ELF-1 (cell line): ENCODE measurements around the gene RAC3.
A peak's percentile ranks its signal among the peaks of the same experiment; 100 is the strongest.

ENCODE experiments used
- DNase-seq: peaks from one replicate; pipeline ENCODE4 v3.0.0-alpha.2; 2016; ENCODE audit warnings: low read depth, low spot score

Gene RAC3

DNA sequence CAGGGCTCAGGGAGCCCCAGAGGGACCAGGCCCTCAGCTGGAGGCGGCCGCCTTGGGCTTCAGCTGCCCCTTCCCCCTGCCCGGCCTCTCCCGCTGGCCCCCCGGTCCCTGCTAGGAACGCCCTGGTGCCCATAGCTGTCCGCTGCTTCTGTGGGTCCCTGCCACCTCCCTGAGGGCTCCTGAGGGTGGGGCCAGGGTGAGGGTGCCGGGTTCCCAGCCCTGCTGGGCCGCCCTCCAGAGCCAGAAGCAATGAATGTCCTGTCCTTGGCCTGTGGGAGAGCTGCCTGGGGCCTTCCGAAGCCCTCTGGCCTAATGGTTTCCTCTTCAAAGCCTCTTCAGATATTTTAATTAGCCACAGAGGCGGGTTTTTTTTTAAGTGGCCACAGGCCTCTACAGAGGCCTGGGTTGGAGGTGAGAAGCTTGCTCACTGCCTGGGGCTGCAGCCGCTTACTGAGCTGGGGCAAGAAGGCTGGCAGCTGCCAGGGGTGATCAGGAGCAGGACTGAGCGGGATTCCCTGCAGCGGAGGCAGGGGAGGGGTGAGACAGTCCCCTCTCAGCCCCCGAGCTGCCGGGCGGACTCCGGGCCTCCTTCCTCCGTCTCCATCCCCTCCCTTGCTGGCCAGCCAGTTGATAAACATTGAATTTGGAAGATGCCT is 18.7 kb upstream of the RAC3 start:
- peak; percentile 94 for DNase-seq

DNA sequence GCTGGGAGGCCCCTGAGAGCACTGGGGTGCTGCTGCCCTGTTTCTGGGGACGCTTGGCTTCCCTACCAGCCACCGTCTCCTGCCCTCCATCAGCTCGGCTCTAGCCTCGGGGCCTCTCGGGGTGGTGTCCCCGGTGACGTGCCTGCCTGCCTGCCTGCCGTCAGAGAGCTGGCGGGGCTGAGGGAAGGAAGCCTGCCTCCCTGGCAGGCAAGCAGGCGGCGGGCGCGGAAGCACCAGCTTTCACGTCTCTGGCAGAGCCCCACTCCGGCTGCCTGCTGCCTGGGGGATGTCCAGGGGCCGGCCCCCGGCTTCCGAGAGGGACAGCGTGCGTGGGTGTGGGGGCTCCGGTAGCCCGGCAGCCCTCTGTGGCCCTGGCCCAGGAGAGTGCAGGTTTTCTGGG is 18.1 kb upstream of the RAC3 start:
- DNase-seq = peak; percentile 72

DNA sequence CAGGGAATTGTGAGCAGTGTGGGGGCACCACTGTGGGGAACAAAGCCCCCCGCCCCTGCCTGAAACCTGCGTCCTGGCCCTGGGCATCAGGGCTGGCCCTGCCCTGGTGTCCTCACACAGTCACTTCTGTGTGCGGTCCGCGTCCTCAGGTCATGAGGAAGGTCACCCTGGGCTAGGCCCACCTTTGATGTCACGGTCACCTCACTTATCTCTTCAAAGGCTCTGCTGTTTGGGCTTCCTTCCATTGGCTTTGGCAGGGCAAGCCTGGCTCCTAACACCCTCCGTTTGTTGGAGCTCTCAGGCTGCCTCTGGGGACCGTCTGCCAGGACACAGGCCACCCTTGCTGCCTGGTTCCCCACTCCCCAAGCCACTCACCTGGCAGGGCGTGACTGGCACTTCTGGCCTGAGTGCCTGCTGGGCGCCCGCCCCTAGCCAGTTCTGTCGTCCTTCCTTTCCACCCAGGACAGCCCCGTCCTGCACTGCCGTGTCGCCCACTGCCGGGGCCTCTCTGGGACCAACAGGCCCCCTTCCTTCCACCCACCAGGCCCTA is 17.6 kb upstream of the RAC3 start:
- DNase-seq = no peak

DNA sequence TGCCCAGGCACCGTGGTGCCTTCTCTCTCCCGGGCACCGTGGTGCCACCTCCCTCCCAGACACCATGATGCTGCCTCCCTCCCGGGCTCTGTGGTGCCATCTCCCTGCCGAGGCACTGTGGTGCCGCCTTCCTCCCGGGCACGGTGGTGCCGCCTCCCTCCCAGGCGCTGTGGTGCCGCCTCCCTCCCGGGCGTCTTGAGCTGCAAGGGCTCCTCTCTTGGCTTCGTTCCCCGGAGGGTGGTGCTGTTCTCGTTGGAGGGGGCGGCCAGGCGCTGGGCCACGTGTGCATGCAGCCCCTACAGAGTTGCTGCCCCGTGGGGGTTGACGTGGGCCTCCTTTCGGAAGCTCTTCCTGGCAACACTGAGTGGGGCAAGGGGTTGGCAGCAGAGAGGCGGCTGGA is 17.0 kb upstream of the RAC3 start:
- DNase-seq = no peak

DNA sequence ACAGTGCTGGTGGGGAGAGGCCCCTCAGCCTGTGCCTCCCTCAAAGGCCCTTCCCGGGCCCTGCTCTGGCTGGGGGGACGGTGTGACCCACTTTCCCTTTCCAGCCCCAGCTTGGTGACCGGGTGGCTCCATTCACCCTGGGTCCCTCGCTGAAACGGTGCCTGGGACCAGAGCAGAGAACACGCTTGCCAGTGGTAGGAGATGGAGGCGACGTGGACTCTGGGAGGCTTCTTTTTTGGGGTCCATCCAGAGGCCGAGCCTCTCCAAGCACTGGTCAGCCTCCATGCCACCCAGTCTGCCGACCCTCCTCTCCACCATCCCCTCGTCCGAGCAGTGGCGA is 16.5 kb upstream of the RAC3 start:
- no peak for DNase-seq

DNA sequence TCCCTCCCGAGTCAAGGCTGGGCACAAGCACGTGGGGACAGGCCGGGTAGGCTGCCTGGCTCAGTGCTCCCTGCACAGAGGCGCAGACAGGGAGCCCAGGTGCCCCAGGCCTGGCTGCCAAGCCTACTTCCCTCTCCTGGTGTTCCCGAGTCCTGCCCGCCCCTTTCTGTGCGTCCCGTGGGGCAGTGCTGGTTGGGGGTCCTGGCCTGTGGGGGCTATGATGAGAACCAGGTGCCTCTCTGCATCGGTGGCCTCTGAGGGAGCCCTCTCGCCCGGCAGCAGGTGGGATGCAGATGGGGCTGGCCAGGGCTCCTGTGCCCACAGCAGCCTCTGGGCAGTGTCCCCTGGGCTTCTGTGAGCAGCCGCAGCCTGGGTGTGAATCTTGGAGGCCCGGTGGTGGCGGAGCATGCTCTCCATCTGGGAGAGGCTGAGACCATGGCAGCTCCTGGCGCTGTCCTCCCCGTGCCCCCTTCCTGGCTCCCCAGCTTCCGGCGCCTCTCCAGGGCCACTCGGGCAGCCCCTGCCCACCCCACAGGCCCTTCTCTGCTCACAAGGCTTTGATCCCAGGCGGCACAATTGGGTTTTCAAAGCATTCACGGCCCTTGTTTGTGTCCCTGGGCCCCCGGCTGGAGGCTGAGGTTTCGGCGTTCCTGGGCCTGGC is 16.0 kb upstream of the RAC3 start:
- DNase-seq = no peak

DNA sequence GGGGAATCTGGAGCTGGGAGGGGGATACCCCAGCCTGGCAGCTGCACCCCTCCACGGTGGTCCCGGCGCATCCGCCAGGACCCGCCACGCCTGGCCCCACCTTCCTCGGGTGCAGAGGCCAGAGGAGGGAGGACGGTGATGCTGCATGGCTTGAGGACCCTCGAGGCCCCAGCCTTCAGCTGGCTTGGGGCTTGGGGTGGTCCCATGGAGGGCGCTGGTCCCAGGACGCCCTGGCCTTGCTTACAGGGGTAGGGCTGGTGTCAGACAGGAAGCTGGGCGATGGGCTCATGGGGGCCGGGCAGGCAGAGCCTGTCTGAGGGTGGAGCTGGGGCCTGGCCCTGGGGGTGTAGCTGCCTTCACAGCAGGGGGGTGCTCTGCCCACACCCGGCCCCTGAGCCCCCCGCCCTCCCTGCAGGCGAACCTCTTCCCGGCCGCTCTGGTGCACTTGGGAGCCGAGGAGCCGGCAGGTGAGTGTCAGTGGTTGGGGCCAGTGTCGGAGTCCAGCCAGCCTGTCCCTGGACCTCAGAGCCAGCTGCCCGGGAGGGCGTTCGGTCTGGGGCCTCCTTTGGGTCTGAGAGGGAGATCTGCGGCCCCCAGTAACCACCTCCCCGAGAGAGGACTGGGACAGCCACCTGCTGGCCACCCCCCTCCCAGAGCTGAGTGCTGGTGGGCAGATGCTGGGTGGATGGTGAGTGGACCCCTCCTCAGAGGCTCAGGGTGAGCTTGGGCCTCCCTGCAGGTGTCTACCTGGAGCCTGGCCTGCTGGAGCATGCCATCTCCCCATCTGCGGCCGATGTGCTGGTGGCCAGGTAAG is 15.2 kb upstream of the RAC3 start:
- DNase-seq = no peak

DNA sequence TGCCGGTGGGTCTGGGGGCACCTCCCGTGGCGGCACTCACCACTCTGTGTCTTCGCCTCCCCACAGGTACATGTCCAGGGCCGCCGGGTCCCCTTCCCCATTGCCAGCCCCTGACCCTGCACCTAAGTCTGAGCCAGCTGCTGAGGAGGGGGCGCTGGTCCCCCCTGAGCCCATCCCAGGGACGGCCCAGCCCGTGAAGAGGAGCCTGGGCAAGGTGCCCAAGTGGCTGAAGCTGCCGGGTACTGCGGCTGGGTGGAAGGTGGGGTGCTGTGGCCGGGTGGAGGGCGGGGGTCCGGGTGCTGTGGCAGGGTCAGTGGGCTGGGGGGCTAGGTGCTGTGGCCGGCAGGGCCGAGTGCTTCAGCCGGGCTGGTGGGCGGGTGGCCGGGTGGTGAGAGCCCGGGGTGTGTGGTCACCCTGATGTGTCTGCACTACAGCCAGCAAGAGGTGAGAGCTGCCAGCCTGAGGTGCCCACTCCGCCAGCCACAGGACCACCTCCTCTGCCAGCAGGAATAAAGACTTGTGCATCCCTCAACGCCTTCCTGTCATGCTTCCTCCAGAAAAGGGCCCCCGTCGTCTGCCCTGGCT is 14.5 kb upstream of the RAC3 start:
- DNase-seq = no peak

DNA sequence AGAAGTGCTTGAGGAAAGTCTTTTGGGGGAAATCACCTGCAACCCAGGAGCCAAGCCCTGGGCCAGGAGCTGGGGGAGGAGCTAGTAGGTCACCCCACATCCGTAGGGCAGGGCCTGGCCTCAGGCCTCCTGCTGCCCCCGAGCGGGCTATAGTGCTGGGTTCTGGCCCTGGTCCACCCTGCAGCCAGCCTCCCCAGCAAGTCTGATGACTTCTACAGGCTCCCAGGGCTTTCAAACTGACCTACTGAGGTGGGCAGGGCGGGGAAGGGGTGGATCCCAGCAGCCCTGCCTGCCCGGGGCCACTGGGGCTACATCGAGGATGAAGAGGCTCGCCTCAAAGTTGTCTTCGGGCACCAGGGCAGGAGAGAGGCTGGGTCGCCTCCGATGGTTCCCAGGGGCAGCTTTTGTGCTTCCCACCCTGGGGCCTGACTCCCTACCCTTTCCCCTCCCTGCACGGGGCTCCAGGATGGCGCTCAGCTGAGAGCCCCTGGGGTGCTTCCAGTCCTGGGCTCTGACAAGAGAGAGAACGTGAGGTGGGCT is 13.8 kb upstream of the RAC3 start:
- DNase-seq = no peak

DNA sequence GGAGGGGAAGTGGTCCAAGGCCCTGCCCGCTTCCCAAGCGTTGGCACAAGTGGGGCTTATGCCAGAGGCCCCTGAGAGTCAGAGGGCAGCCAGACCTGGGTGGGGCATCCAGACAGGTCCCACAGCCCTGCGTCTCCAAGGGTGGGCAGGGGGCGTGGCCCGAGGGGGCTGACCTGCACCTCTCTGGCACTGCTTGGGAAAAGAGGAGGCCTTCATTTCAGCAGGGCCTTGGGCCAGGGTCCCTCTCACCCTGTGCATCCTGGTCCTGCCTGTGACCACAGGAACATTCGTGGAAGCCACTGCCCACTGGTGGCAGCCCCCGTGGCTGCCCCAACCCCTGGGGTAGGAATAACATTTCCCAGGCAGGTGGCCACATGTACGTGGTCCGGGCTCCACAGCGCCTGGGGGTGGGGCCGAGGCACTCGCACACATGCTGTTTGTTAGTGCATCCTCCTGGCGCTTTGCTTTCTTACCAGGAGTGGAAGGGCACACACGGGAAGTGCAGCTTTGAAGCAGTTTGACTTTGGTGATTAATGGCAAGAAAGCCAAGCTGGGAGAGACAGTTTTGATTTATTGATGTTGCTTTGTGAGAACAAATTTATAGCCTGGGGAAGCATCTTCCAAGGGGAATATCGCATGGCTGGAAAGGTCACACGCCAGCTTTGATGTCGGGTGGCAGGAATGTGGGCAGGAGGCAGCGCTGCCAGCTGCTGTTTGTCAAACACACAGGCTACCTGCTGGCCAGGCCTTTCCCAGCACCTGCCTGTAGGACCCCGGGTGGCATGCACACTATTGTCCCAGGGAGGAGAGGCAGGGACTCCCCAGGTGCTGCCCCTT is 13.1 kb upstream of the RAC3 start:
- DNase-seq = no peak

DNA sequence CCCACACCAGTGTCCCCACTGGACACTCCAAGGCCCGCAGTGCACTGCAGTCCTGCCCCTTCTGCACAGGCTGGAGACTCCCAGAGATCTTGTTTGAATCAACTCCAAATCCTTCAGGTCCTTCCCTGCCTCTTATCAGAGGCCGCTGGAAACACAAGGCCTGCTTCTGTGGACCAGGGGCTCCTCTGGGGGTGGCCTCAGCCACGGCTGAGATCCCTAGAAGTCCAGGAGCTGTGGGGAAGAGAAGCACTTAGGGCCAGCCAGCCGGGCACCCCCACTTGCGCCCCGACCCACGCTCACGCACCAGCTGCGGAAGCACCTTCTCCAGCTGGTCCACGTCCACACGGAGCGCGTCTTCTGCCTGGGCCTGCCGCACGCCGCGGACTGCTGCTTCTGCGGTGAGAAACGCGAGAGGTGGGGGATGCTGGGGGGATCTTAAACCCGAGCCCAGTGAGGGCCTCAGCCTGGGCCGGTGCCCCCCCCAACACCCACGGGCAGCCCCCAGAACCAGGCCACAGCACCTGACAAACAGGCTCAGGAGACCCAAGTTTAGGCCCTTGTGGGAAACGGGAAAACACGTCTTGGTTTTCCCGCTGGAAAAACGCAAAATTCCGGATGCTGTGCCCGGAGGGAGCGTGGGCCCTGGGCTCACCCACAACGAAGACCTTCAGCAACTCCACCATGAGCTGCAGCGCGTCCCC is 12.3 kb upstream of the RAC3 start:
- no peak for DNase-seq

DNA sequence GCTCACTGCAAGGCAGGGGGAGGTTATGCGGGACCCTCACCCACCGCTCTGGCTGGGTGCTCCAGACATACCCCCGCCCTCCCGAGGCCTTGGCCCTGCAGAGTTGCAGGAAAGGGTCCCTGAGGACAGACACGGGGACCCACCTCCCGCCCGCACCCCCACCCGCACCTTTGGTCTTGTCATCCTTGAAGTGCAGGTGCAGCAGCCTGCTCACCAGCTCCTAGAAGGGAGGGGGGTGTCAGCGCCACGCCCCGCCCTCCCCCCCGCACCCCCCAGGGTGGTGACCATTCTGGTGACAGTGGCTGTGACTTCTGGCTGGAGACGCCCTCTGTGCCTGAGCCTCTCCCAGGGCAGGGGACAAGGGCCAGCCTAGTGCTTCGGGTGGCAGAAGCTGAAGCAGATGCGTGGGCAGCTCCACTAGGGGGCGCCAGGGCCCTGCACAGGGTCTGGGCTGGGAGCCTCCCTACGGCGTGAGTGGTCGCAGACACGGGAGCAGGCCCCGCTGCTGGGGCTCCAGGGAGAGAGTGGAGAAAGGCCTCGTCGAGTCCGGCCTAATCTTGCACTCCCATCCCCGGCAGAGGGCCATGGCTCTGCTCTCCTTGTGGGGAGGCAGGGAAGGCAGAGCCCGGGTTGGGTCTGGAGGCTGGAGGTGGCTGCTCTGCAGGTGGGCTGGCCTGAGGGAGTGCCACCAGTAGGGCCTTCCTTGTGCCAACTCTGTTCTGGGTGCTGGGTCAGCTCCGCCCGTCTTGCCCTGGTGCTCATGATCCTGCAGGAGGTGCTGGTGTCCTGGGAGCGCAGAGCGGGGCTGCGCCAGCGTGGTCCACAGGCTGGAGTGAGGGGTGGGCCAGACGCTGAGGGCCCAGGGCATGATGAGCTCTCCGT is 11.5 kb upstream of the RAC3 start:
- peak; percentile 82 for DNase-seq

DNA sequence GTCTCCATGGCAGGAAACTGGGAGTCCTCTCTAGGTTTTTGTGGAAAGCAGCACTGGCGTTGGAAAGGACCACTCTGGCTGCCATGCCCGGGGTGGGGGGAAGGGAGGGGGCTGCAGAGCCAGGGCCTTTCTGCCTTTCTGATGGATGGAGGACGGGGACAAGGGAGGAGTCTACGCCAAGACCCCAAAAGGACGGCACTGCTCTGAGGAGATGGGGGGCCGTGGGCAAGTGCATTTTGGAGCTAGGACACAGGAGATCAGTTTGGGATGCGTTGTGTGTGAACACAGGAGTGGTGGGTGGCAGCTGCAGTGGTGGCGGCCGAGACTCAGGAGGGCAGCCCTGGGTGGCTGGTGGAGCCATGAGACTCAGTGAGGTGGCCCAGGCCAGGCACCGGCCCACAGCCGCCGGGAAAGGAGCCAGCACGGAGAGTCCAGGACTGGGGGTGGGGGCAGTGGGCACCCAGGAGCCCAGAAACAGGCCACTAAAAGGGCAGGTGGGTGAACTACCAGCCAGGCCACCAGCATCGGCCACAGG is 10.8 kb upstream of the RAC3 start:
- DNase-seq = no peak

DNA sequence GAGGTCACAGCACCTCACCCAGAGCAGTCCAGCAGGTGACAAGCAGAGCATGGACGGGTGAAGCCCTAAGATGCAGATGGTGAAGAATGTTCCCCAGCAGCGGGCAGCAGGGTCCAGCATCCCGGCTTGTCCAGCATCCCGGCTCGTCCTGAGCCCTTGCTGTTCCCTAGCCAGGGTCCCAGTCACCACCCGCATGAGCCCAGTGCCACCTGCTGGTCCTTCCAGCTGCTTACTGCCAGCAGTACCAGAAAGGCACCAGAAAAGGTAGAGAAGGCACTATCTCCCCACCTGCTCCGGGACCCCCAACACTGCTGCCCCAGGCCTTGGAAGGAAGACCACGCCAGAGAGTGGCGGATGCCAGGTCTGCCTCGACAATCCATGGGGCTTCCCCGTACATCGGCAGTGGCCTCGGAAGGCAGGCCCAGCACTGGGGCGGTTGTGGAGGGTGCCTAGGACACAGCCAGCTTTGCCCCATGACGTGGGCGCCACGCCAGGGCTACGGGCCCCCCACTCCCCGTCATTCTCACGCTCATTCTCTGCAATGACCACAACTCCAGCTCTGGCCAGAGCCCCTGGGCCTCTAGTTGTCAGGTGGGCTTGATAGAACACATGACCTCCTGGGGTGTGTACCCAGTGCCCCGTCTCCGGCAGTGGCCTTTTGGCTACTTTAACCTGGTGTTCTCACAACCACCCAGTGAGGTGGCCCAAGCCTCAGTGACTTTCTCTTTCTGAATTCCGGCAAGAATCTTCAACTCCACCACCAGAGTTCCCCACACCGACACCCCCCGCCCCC is 10.2 kb upstream of the RAC3 start:
- DNase-seq = peak; percentile 72

DNA sequence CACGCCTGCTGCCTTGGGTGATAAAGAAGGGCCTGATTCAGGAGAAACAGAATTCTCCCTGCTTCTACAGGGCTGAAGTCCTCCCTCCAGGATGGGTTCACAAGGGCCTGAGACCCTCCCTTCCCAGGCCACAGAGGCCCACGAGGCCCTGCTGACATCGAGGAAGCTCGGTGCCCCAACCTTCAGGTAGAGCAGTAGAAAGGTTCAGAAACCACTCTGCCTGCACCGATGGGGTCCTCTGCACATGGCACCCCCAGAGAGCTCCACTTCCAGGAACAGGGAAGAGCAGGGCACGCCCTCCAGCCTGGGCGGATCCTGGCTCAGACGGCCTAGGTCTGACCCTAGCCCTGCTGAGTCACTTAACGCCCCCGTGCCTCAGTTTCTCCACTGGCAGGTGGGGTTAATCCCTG is 9.6 kb upstream of the RAC3 start:
- DNase-seq = no peak

DNA sequence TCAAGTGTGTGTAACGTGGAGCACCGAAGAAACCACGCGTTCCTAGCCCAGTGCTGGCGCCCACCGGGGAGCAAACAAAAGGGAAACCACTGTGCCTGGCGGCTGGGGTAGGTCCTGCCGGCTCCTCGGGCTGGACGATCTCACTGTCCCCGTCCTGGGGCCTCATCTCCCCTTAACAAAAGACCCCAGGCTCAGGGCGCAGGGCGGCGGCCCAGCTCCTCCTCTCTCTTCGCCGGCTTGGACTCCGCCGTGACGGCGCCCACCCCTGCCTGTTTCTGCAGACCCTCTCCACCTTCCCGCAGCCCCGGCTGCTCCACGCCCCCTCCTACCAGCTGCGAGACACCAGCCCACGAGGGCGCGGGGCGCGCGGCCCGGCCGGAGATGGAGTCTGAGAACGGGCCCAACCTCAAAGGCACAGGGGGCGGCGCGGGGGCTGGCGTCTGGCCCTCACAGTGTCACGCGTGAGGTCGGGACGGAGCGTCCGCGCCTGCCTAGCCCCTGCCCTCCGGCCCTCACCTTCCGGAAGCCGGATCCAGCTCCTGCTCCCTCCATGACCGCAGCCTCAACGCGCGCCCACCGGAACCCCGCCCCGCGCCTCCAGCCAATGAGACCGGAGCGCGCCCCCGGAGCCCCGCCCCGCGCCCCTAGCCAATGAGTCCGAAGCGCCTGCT is 9.0 kb upstream of the RAC3 start, which contains the start of gene CENPX:
CENPX (minus strand) TSS at position 569 of the 671 bp plus-strand sequence; CDS start at position 552, 17 bp downstream.
- DNase-seq = no peak

DNA sequence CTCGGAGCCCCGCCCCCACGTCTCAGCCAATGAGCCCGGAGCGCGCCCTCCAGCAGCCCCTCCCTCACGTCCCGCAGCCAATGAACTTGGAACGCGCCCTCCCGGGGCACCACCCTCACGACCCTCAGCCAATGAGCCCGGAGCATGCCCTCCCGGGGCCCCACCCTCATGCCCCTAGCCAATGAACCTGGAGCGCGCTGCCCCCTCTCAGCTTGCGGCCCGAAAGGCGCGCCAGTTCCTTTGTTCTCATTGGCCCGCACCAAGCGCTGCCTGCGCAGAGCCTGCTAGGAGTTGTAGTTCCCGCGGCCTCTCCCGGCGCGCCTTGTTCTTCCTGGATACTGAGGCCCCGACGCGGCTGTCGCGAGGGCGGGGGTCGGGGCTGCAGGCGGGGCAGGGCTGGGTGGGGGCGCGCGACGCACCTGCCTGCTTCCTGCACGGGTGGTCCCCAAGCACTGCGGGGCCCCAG is 8.5 kb upstream of the RAC3 start, which contains the start of gene LRRC45:
LRRC45 (plus strand) TSS at position 325 of the 466 bp plus-strand sequence. CDS start 339 bp downstream, outside the sequence.
- peak; percentile 100 for DNase-seq
